Body of pancreas (tissue), 4 donors: ENCODE results near the gene HUS1B.

Source experiments
- CTCF ChIP-seq, 7 experiments: fragments of 450-650 bp in 4 of 7; fragments of 200-600 bp in 3 of 7; sonication (generic) in 3 of 7; IDR thresholded peaks; one replicate each; pipeline ENCODE4 v1.5.1; 2016 to 2019; ENCODE audit warnings: antibody characterized with exemption in 7 of 7
- POLR2A ChIP-seq, 3 donors: fragments of 450-650 bp; IDR thresholded peaks; one replicate each; pipeline ENCODE4 v1.6.1; 2016; ENCODE audit warnings: antibody characterized with exemption in 3 of 3, mild to moderate bottlenecking in 2 of 3

GRCh38 chr6:621931-622330 is 35.0 kb downstream of the HUS1B start:
- TF ChIP-seq CTCF (IDR thresholded peaks at IDR 0.05) (no peak), POLR2A (IDR thresholded peaks at IDR 0.05) (no peak)
